Esophagus (tissue), 2 donors: ENCODE results near the gene PDE7B. TPM values are rescaled to one million over a fixed set of nuclear protein-coding genes. Genes with fewer than 3 reads are reported as not detected.

Source experiments
- H3K27ac ChIP-seq, 2 donors: one replicate each; pipeline ENCODE4 v1.5.1; 2013; ENCODE audit warnings: low read depth in 2 of 2, mild to moderate bottlenecking in 2 of 2, inconsistent platforms in 1 of 2, low read length in 1 of 2, moderate library complexity in 1 of 2
- H3K27me3 ChIP-seq, 2 donors: one replicate each; pipeline ENCODE4 v1.6.1; 2013; ENCODE audit warnings: low read length in 2 of 2, control low read depth in 1 of 2, mild to moderate bottlenecking in 1 of 2; ENCODE audit not compliant: insufficient read depth in 2 of 2, control insufficient read depth in 1 of 2
- H3K36me3 ChIP-seq, 2 donors: one replicate each; pipeline ENCODE4 v1.6.1; 2013; ENCODE audit warnings: low read length in 1 of 2; ENCODE audit not compliant: control insufficient read depth in 2 of 2, insufficient read depth in 2 of 2
- H3K4me1 ChIP-seq, 2 donors: one replicate each; pipeline ENCODE4 v1.6.1; 2013; ENCODE audit warnings: low read length in 1 of 2; ENCODE audit not compliant: control insufficient read depth in 2 of 2, insufficient read depth in 2 of 2
- H3K4me3 ChIP-seq, 2 donors: one replicate each; pipeline ENCODE4 v1.5.1; 2013; ENCODE audit warnings: low read length in 2 of 2, mild to moderate bottlenecking in 2 of 2, low read depth in 1 of 2, moderate library complexity in 1 of 2
- H3K9me3 ChIP-seq, 2 donors: one replicate each; pipeline ENCODE4 v1.6.1; 2013; ENCODE audit warnings: mild to moderate bottlenecking in 2 of 2, low read depth in 1 of 2, low read length in 1 of 2, moderate library complexity in 1 of 2; ENCODE audit not compliant: control insufficient read depth in 2 of 2, insufficient read depth in 1 of 2
- WGBS, 2 donors: extraction: QIAGEN DNeasy Blood & Tissue Kit; methylation state at CpG; one replicate each; pipeline ENCODE4 v1.1.7; 2013; 5-methylcytosine and 5-hydroxymethylcytosine counted together
- polyA plus RNA-seq, 2 donors: library from polyadenylated mRNA; stranded (reverse); fragments of 200-250 nt; gene quantifications; one replicate each; pipeline ENCODE4 v1.2.3, GENCODE V29; 2013
- donor health status: healthy with polysubstance abuse.
- donor health status: Bipolar disorder and iron deficiency.

Gene PDE7B
- polyA plus RNA-seq, 2 donors = 0.18 to 0.64 TPM

GRCh38 chr6:135938576-135939207, 87.2 kb downstream of the PDE7B start:
- WGBS, 2 donors = 64 to 65% methylated on average over 9 of the region's 9 CpGs
- H3K27ac ChIP-seq = no peak overlapping the region
- no peaks in the 10 kb centered on the region for H3K27me3 ChIP-seq
- H3K9me3 ChIP-seq = no peaks in the 10 kb centered on the region
- no peak overlapping the region for H3K4me3 ChIP-seq
- H3K36me3 ChIP-seq = no peaks in the 10 kb centered on the region
- H3K4me1 ChIP-seq = no peaks in the 10 kb centered on the region

GRCh38 chr6:135939208-135939591, 87.7 kb downstream of the PDE7B start:
- Histone ChIP-seq H3K4me3 (no peak overlapping the region), H3K36me3 (no peaks in the 10 kb centered on the region), H3K9me3 (no peaks in the 10 kb centered on the region), H3K4me1 (no peaks in the 10 kb centered on the region), H3K27ac (peak overlapping the region in 1 of 2 donors; percentile 42), H3K27me3 (no peaks in the 10 kb centered on the region)
- WGBS, 2 donors = 61 to 74% methylated on average over 7 of the region's 7 CpGs

GRCh38 chr6:135940616-135941167, 89.2 kb downstream of the PDE7B start:
- H3K36me3 ChIP-seq = no peaks in the 10 kb centered on the region
- H3K9me3 ChIP-seq = no peaks in the 10 kb centered on the region
- no peaks in the 10 kb centered on the region for H3K4me1 ChIP-seq
- 85 to 89% methylated on average over 5 of the region's 5 CpGs for WGBS, 2 donors
- H3K27me3 ChIP-seq = no peaks in the 10 kb centered on the region
- H3K27ac ChIP-seq = no peak overlapping the region
- H3K4me3 ChIP-seq = no peak overlapping the region

- Histone ChIP-seq H3K4me3 (no peak overlapping the region), H3K36me3 (no peaks in the 10 kb centered on the region), H3K4me1 (no peaks in the 10 kb centered on the region), H3K27me3 (no peaks in the 10 kb centered on the region), H3K9me3 (no peaks in the 10 kb centered on the region), H3K27ac (no peak overlapping the region)
- WGBS, 2 donors = 85 to 86% methylated on average over 1 of the region's 1 CpG
Measured at GRCh38 chr6:135941275-135942025, 89.9 kb downstream of the PDE7B start.

GRCh38 chr6:135944120-135944519, 92.6 kb downstream of the PDE7B start:
- no peaks in the 10 kb centered on the region for H3K36me3 ChIP-seq
- H3K27ac ChIP-seq = no peak overlapping the region
- no peaks in the 10 kb centered on the region for H3K4me1 ChIP-seq
- H3K27me3 ChIP-seq = no peaks in the 10 kb centered on the region
- no peaks in the 10 kb centered on the region for H3K9me3 ChIP-seq
- no peak overlapping the region for H3K4me3 ChIP-seq
- WGBS, 2 donors = 88 to 94% methylated on average over 6 of the region's 6 CpGs

GRCh38 chr6:135946674-135947073, 95.2 kb downstream of the PDE7B start:
- WGBS, 2 donors = 86 to 90% methylated on average over 3 of the region's 3 CpGs

GRCh38 chr6:135950669-135951068, 99.2 kb downstream of the PDE7B start:
- Histone ChIP-seq H3K27me3 (no peaks in the 10 kb centered on the region), H3K27ac (no peak overlapping the region), H3K9me3 (no peaks in the 10 kb centered on the region), H3K36me3 (no peaks in the 10 kb centered on the region), H3K4me1 (no peaks in the 10 kb centered on the region), H3K4me3 (no peak overlapping the region)
- WGBS, 2 donors = 81 to 89% methylated on average over 7 of the region's 7 CpGs

More at GRCh38 chr6:135946674-135947073, 95.2 kb downstream of the PDE7B start:
- Histone ChIP-seq H3K27me3 (no peaks in the 10 kb centered on the region), H3K9me3 (no peaks in the 10 kb centered on the region), H3K36me3 (no peaks in the 10 kb centered on the region), H3K4me1 (no peaks in the 10 kb centered on the region), H3K4me3 (no peak overlapping the region), H3K27ac (no peak overlapping the region)

- Histone ChIP-seq H3K27ac (no peak overlapping the region), H3K9me3 (no peaks in the 10 kb centered on the region), H3K4me1 (no peaks in the 10 kb centered on the region), H3K36me3 (no peaks in the 10 kb centered on the region), H3K4me3 (no peak overlapping the region), H3K27me3 (no peaks in the 10 kb centered on the region)
- WGBS, 2 donors = 82 to 87% methylated on average over 1 of the region's 1 CpG
Measured at GRCh38 chr6:135951169-135951568, 99.7 kb downstream of the PDE7B start.

GRCh38 chr6:135953818-135954217, 102.3 kb downstream of the PDE7B start:
- H3K4me1 ChIP-seq = no peaks in the 10 kb centered on the region
- H3K4me3 ChIP-seq = no peak overlapping the region
- H3K9me3 ChIP-seq = no peaks in the 10 kb centered on the region
- H3K27ac ChIP-seq = no peak overlapping the region
- WGBS, 2 donors = 70 to 87% methylated on average over 5 of the region's 5 CpGs
- no peaks in the 10 kb centered on the region for H3K27me3 ChIP-seq
- H3K36me3 ChIP-seq = no peaks in the 10 kb centered on the region
